Measurements from ENCODE around the gene TEX48. TPM values are rescaled to one million over a fixed set of nuclear protein-coding genes. Genes with fewer than 3 reads are reported as not detected.

The TEX48 gene
- polyA plus RNA-seq, 2 of the 4 experiments (the other 2 are of a cell fraction): not detected

- Histone ChIP-seq H3K4me2 (no peak overlapping the region), H3K27ac (0 out of 6 replicates have a peak overlapping the region, but pooled peaks of 1 of the 2 experiments have one; percentile 23), H3K9me3 (no peaks in the 10 kb centered on the region), H3K4me1 (peaks cover 31% of the 10 kb centered on the region), H3K4me3 (no peak overlapping the region)
- no peak for FAIRE-seq
- TF ChIP-seq EP300 (IDR thresholded peaks at IDR 0.05): no peak
- no peak for DNase-seq (ENCODE audit: low read depth in 1 of 2, low spot score in 1 of 2)
- WGBS (ENCODE audit: missing lambda C conversion rate): 88% methylated on average over 4 of the region's 4 CpGs
- CTCF ChIA-PET: interaction anchor here (0.8 to 2.2 kb wide), 8 partner anchors 15 to 253 kb away, joined by 3 to 5 read pairs (median 3); no protein-coding TSS in a partner anchor
- POLR2A ChIA-PET: no interaction called here
- ATAC-seq: no peak
Measured at GRCh38 chr9:114688379-114688778, 6.4 kb upstream of the TEX48 start.

GRCh38 chr9:114687034-114687433 lies 5.0 kb upstream of the TEX48 start:
- ATAC-seq (no peak), FAIRE-seq (peak; percentile 18), DNase-seq (ENCODE audit: low read depth in 1 of 2, low spot score in 1 of 2) (no peak)
- TF ChIP-seq ZFP36 (IDR thresholded peaks at IDR 0.05; ENCODE audit: borderline replicate concordance, partially characterized antibody) (peak; percentile 26), JUNB (IDR thresholded peaks at IDR 0.05) (no peak)
- Histone ChIP-seq H3K4me2 (no peak overlapping the region), H3K9me3 (no peaks in the 10 kb centered on the region), H3K27ac (no peak overlapping the region), H3K4me3 (no peak overlapping the region), H3K4me1 (peaks cover 30% of the 10 kb centered on the region)
- ChIA-PET CTCF (no interaction called here), POLR2A (no interaction called here)

- no peak overlapping the region for H3K4me2 ChIP-seq
- H3K4me1 ChIP-seq: peaks cover 23% of the 10 kb centered on the region
- 86% methylated on average over 5 of the region's 5 CpGs for WGBS (ENCODE audit: missing lambda C conversion rate)
- POLR2A ChIA-PET: no interaction called here
- H3K27ac ChIP-seq: no peak overlapping the region
- H3K9me3 ChIP-seq: no peaks in the 10 kb centered on the region
- DNase-seq (ENCODE audit: low read depth in 1 of 2, low spot score in 1 of 2) (no peak), ATAC-seq (no peak), FAIRE-seq (no peak)
- H3K4me3 ChIP-seq: no peak overlapping the region
- TF ChIP-seq HMGXB4 (CRISPR knock-in tag; IDR thresholded peaks at IDR 0.05; ENCODE audit: borderline replicate concordance) (no peak), POLR2A (IDR thresholded peaks at IDR 0.05; ENCODE audit: low read length) (no peak), FOSB (CRISPR knock-in tag; IDR thresholded peaks at IDR 0.05) (no peak), RAD21 (conservative IDR thresholded peaks at IDR 0.05 in 1 of 2, IDR thresholded peaks at IDR 0.05 in 1 of 2) (no peak), ZNF302 (CRISPR knock-in tag; IDR thresholded peaks at IDR 0.05) (no peak), ZFP36 (IDR thresholded peaks at IDR 0.05; ENCODE audit: borderline replicate concordance, partially characterized antibody) (no peak), CEBPB (IDR thresholded peaks at IDR 0.05) (no peak), ESRRA (IDR thresholded peaks at IDR 0.05; ENCODE audit: borderline replicate concordance, low read length) (no peak), REST (IDR thresholded peaks at IDR 0.05) (no peak), RCOR1 (IDR thresholded peaks at IDR 0.05; ENCODE audit: low read depth, low read length) (no peak), KDM5A (IDR thresholded peaks at IDR 0.05) (no peak), FOSL2 (IDR thresholded peaks at IDR 0.05) (no peak), FOSL2 (CRISPR knock-in tag; IDR thresholded peaks at IDR 0.05) (no peak), HEYL (CRISPR knock-in tag; IDR thresholded peaks at IDR 0.05) (no peak), KDM1A (IDR thresholded peaks at IDR 0.05; ENCODE audit: low read depth) (no peak), HOXB13 (CRISPR knock-in tag; IDR thresholded peaks at IDR 0.05; ENCODE audit: low read depth) (no peak), EP300 (IDR thresholded peaks at IDR 0.05) (no peak)
- CTCF ChIA-PET: interaction anchor here (0.6 to 2.4 kb wide), 7 partner anchors 13 to 849 kb away, joined by 3 to 15 read pairs (median 5); no protein-coding TSS in a partner anchor
Measured at GRCh38 chr9:114685951-114686350, 4.0 kb upstream of the TEX48 start.

All from A549 (cell line).